Measurements from ENCODE around the gene KDM1A.
A peak's percentile ranks its signal among the peaks of the same experiment; 100 is the strongest.

The KDM1A gene

GRCh38 chr1:23069675-23070074, 50.4 kb downstream of the KDM1A start:
- DNase-seq (ENCODE audit: low spot score), result no peak

GRCh38 chr1:23074012-23074411, 54.7 kb downstream of the KDM1A start:
- no peak for DNase-seq (ENCODE audit: low spot score)

GRCh38 chr1:23079025-23079424, 59.8 kb downstream of the KDM1A start:
- no peak for DNase-seq (ENCODE audit: low spot score)

GRCh38 chr1:23080885-23081284, 61.6 kb downstream of the KDM1A start:
- no peak for DNase-seq (ENCODE audit: low spot score)

GRCh38 chr1:23081376-23081775, 62.1 kb downstream of the KDM1A start:
- DNase-seq (ENCODE audit: low spot score), result peak; percentile 58

- DNase-seq (ENCODE audit: low spot score), result no peak
Measured at GRCh38 chr1:23083714-23084480, 64.6 kb downstream of the KDM1A start.

- DNase-seq (ENCODE audit: low spot score), result no peak
Measured at GRCh38 chr1:23084880-23085279, 65.6 kb downstream of the KDM1A start.

GRCh38 chr1:23085696-23086095, 66.4 kb downstream of the KDM1A start:
- no peak for DNase-seq (ENCODE audit: low spot score)

- DNase-seq (ENCODE audit: low spot score), result no peak
Measured at GRCh38 chr1:23088027-23088426, 68.8 kb downstream of the KDM1A start.

- DNase-seq (ENCODE audit: low spot score), result no peak
Measured at GRCh38 chr1:23090056-23090455, 70.8 kb downstream of the KDM1A start.

- no peak for DNase-seq (ENCODE audit: low spot score)
Measured at GRCh38 chr1:23091545-23091944, 72.3 kb downstream of the KDM1A start.

- no peak for DNase-seq (ENCODE audit: low spot score)
Measured at GRCh38 chr1:23092447-23092846, 73.2 kb downstream of the KDM1A start.

- DNase-seq (ENCODE audit: low spot score), result no peak
Measured at GRCh38 chr1:23097316-23097715, 78.0 kb downstream of the KDM1A start.

- DNase-seq (ENCODE audit: low spot score), result peak; percentile 75
Measured at GRCh38 chr1:23098463-23099170, 79.3 kb downstream of the KDM1A start.

- no peak for DNase-seq (ENCODE audit: low spot score)
Measured at GRCh38 chr1:23099171-23099536, 79.9 kb downstream of the KDM1A start.

GRCh38 chr1:23100074-23100748, 80.9 kb downstream of the KDM1A start:
- DNase-seq (ENCODE audit: low spot score), result peak; percentile 23

GRCh38 chr1:23101101-23101827, 82.0 kb downstream of the KDM1A start:
- no peak for DNase-seq (ENCODE audit: low spot score)

GRCh38 chr1:23101887-23102286, 82.6 kb downstream of the KDM1A start:
- no peak for DNase-seq (ENCODE audit: low spot score)

GRCh38 chr1:23102289-23102688, 83.0 kb downstream of the KDM1A start:
- no peak for DNase-seq (ENCODE audit: low spot score)

- no peak for DNase-seq (ENCODE audit: low spot score)
Measured at GRCh38 chr1:23103001-23103889, 84.0 kb downstream of the KDM1A start.

GRCh38 chr1:23108918-23109533, 89.8 kb downstream of the KDM1A start:
- no peak for DNase-seq (ENCODE audit: low spot score)
